ENCODE results near the gene HSPBAP1.

DNA sequence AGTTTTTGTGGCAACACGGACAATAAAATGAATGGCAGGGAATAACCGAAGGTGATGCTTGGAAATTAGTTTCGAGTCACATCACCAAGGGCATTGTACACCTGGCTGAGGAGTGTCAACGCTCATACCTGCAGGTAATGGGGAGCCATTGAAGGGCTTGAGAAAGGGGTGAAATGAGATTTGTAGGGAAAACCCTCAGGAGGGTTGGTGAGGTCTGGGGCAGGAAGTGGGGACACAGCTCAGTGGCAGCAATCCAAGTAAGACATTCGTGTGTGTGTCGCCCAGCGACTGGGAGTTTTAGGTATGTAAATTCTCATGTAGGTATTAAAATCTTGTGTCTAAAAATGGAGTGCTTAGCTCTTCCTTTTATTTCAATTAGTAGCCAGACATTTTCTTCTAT, 98.7 kb downstream of the HSPBAP1 start:
- TF ChIP-seq, protein P1, sequence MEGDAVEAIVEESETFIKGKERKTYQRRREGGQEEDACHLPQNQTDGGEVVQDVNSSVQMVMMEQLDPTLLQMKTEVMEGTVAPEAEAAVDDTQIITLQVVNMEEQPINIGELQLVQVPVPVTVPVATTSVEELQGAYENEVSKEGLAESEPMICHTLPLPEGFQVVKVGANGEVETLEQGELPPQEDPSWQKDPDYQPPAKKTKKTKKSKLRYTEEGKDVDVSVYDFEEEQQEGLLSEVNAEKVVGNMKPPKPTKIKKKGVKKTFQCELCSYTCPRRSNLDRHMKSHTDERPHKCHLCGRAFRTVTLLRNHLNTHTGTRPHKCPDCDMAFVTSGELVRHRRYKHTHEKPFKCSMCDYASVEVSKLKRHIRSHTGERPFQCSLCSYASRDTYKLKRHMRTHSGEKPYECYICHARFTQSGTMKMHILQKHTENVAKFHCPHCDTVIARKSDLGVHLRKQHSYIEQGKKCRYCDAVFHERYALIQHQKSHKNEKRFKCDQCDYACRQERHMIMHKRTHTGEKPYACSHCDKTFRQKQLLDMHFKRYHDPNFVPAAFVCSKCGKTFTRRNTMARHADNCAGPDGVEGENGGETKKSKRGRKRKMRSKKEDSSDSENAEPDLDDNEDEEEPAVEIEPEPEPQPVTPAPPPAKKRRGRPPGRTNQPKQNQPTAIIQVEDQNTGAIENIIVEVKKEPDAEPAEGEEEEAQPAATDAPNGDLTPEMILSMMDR (optimal IDR thresholded peaks at IDR 0.05 in 1 of 3, IDR thresholded peaks at IDR 0.05 in 1 of 3, conservative IDR thresholded peaks at IDR 0.05 in 1 of 3; ENCODE audit: extremely low read depth in 1 of 3, insufficient read depth in 2 of 3, low read length in 3 of 3), result no peak
- TF ChIP-seq EZH2 (IDR thresholded peaks at IDR 0.05; ENCODE audit: low read length), result no peak
